NCI-H446 (cell line): ENCODE measurements around the gene ERN1.

Experiments used
- DNase-seq, 2 experiments: peaks; one replicate each; lab custom pipeline; 2025; lab: John Stamatoyannopoulos, UW

Gene ERN1

GRCh38 chr17:64109400-64109799 is 20.5 kb downstream of the ERN1 start:
- no peak for DNase-seq

GRCh38 chr17:64107500-64108236 is 22.3 kb downstream of the ERN1 start:
- peak in 1 of 2 experiments; percentile 8 for DNase-seq

GRCh38 chr17:64106918-64107317 is 23.0 kb downstream of the ERN1 start:
- no peak for DNase-seq

GRCh38 chr17:64103391-64104364 is 26.3 kb downstream of the ERN1 start:
- no peak for DNase-seq

GRCh38 chr17:64102627-64103390 is 27.1 kb downstream of the ERN1 start:
- no peak for DNase-seq

- DNase-seq, result no peak
Observed at GRCh38 chr17:64099543-64099942, 30.4 kb downstream of the ERN1 start.

GRCh38 chr17:64097196-64097936 is 32.6 kb downstream of the ERN1 start:
- DNase-seq, result no peak

- DNase-seq, result no peak
Observed at GRCh38 chr17:64096037-64096436, 33.9 kb downstream of the ERN1 start.

- no peak for DNase-seq
Observed at GRCh38 chr17:64095144-64095882, 34.6 kb downstream of the ERN1 start.

- DNase-seq, result no peak
Observed at GRCh38 chr17:64094412-64094811, 35.5 kb downstream of the ERN1 start.

- DNase-seq, result peak in 1 of 2 experiments; percentile 9
Observed at GRCh38 chr17:64092952-64093451, 36.9 kb downstream of the ERN1 start.

- no peak for DNase-seq
Observed at GRCh38 chr17:64092113-64092512, 37.8 kb downstream of the ERN1 start.

GRCh38 chr17:64091571-64091970 is 38.4 kb downstream of the ERN1 start:
- DNase-seq, result no peak

GRCh38 chr17:64091116-64091515 is 38.8 kb downstream of the ERN1 start:
- DNase-seq, result no peak

GRCh38 chr17:64090144-64090543 is 39.8 kb downstream of the ERN1 start:
- no peak for DNase-seq

GRCh38 chr17:64087252-64088005 is 42.5 kb downstream of the ERN1 start:
- DNase-seq, result no peak

GRCh38 chr17:64085650-64086005 is 44.3 kb downstream of the ERN1 start:
- DNase-seq, result no peak

- no peak for DNase-seq
Observed at GRCh38 chr17:64084940-64085649, 44.8 kb downstream of the ERN1 start.
